CD4-positive, alpha-beta T cell treated with Interleukin-4 for 1 hour (primary cell): Measurements from ENCODE around the gene BCAS1.

Source experiments
- DNase-seq, 2 donors: peaks; one replicate each; pipeline ENCODE4 v3.0.0-alpha.2; 2020 to 2022

The BCAS1 gene

GRCh38 chr20:54074511-54074910, 4.1 kb upstream of the BCAS1 start:
- DNase-seq, result no peak

DNA sequence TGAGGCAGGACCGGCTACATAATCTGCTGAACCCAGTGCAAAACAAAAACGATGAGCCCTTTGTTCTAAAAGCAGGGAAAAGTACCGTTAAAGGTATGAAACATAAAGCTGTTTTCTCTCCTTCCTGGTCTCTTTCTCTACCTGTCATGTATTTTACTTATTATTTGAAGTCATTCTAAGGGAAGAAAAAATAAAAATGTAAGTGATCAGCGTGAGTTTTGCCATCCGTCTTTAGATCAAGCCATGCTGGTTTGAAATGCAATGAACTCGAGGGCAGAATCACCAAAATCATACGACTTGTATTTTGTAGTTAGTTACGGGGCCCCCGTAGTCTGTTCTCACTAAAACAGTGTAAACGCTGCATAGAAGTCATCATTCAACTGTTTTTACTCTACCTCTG, 2.9 kb upstream of the BCAS1 start:
- DNase-seq, result no peak

DNA sequence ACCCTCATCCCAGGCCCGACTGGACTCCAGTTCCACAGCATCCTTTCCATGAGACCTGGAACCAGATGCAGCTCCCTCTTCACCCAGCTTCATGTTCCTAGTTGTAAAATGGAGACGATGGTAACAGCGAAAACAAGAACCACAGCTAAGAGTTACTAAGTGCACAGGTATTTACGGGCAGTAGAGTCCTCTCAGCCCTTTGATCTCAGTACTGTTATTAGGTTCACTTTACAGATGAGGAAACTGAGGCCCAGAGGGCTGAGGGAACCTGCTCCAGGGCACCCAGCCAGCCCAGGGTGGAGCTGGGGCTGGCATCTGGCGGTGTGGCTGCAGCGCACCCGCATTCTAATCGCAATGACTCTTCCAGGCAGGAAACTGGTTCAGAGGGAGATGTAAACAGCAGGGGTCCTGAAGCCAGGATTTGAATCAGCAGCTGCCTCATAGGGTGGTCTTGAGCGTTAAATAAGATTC, 858 bp downstream of the BCAS1 start:
- DNase-seq, result no peak

DNA sequence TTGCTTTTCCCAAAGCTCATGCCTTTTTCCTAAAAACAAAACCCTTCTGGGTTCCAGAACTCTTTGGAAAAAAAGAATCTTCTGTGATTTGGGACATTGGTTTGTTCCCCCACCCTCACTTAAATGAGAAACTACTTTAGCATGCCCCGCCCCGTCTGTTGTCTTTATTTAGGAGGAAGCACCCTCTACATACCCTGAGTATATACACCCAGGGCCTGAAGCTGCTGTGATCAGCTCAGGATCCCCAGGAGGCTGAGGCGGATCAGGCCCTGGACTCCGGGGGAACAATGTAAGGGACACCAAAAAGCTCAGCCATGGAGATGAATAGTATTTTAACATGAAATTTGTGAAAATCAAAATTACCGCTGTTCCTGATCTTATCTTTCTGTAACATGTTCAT, 1.4 kb downstream of the BCAS1 start:
- no peak for DNase-seq

- no peak for DNase-seq
Measured at GRCh38 chr20:54068495-54068894, 1.9 kb downstream of the BCAS1 start.

- DNase-seq, result no peak
Measured at GRCh38 chr20:54067606-54068174, 2.7 kb downstream of the BCAS1 start.

- DNase-seq, result no peak
Measured at GRCh38 chr20:54065601-54066038, 4.8 kb downstream of the BCAS1 start.

DNA sequence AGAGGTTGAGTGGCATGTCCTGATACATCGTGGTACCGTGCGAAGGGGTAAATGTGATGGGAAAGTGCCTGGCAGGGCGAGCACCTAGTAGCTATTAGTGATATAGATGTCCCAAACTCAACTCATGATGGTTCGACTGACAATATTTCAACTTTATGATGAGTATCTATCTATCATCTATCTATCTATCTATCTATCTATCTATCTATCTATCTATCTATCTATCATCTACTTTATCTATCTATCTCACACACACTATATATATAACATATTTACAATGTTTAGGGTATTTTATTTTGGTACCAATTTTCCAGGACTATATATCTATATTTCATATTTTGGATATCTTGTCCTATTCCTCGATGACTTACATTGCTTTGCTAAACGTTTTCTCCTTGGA, 5.5 kb downstream of the BCAS1 start:
- DNase-seq, result no peak

GRCh38 chr20:54063992-54064676, 6.3 kb downstream of the BCAS1 start:
- DNase-seq, result peak; percentile 26 to 61

GRCh38 chr20:54063580-54063979, 6.8 kb downstream of the BCAS1 start:
- DNase-seq, result no peak

DNA sequence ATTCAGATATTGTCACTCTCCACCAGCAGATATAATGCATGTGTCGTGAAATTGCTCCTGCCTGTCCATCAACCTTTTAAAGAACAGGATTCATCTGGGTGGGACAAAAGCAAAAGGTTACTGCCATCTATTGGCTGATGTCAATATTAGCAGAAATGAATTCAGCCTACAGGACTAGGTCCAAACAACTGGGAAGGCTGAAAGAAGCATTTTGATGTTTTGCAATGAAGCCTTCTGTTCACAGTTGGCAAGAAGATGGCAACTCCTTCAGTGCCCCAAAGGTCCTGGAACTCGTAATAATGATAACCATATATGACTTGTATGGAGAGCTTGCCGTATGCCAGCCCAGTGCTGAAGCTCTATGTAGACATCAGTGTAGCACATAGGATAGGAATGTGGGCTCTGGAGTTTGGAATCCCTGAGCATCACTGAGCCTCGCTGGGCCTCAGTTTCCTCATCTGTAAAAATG, 7.5 kb downstream of the BCAS1 start:
- DNase-seq, result peak in 1 of 2 donors; percentile 39

DNA sequence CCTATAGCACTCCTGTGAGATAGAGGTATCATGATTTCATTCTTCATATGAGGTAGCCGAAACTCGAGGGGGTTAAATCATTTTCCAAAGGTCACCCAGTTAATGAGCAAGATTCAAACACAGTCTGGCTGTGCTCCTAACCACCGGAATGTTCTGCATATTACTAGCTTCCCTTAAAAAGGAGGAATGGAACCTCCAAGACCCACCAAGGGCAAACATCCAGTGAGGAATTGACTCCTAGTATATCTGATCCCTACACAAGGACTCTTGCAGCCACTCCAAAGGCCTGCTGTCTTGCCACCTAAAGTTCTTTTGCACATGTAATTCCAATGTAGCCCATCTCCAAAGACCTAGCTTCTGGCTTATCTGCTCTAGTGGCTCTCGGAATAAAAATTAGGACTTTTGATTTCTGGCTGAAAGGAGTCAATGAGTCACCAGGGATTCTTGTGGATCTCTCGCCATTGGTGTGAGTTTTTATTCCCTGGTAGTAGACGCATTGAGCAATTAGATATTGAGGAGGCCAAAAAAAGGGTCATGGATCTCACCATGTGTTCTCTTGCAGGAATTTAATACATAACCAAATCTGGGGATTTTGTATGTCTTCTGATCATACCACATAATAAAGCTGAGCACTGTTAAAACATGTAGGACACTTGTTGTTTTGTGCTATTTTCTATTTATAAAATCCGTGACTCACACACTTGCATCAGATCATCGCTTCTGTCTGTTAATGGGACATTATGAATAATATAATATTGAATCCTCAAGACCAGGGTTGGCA, 9.1 kb downstream of the BCAS1 start:
- DNase-seq, result no peak

- no peak for DNase-seq
Measured at GRCh38 chr20:54059691-54060364, 10.6 kb downstream of the BCAS1 start.

- DNase-seq, result no peak
Measured at GRCh38 chr20:54058420-54059139, 11.8 kb downstream of the BCAS1 start.

- DNase-seq, result no peak
Measured at GRCh38 chr20:54056762-54057639, 13.4 kb downstream of the BCAS1 start.

- DNase-seq, result no peak
Measured at GRCh38 chr20:54054516-54054915, 15.9 kb downstream of the BCAS1 start.

GRCh38 chr20:54051068-54051467, 19.3 kb downstream of the BCAS1 start:
- DNase-seq, result no peak

DNA sequence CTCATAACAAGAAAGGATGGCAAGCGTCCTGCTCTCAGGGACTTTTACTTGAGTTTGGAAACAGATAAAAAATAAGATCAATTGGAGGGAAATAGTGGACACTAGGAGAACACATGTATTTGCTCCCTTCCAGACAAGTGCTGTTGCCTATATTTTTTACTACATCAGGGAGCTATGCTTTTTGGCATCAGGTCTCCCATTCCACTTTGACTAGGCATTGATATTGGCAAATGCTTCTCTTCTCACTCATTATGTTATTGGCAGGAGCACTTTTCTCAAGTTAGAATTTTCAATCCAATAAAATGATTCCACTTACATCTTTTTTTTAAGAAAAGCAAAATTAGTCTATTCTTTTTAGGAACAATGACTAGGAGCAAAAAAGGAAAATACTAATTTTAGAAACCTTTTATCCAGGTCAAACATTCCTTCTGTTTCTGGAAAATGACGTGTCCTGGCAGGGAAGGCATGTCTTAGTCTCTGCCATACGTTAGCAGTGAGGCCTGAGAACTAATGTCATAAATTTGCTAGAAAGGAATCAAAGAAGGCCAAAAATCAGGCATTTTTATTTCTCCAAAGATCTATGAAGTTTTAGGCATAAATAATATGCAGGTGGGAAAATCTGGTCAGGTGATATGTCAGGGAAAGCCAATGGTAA, 21.4 kb downstream of the BCAS1 start:
- DNase-seq, result no peak

DNA sequence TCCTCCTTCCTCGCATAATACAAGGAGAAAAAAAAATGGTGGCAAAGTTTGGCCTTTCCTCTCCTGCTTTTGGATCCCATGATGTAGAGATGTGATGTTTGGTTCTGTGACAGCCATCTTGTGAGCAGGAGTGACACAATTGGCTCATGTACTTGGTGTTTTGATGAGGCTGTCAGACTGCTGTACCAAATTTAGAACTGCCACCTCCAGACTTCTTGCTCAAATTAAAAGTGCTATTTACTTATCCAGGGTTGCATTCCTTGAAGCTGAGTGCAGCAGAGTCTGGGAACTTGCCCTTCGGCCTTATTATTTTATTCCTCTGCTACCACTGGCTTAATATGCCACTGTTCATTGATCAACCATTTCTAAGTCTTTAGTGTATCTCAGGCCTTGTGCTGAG, 21.9 kb downstream of the BCAS1 start:
- no peak for DNase-seq

DNA sequence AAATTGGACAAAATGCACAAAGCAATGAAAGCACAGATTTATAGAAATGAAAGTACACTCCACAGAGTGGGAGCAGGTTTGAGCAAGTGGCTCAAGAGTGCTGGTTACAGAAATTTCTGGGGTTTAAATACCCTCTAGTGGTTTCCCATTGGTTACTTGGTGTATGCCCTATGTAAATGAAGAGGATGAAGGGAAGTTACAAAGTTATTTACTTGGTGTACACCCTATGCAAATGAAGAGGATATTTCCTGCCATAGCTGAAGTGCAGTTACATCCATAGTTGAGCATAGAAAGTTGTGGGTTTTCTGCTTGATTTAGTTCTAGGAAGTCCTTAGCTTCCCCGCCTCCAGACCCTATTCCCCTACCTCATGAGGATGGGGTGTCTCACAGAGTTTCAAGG, 22.7 kb downstream of the BCAS1 start:
- DNase-seq, result no peak

DNA sequence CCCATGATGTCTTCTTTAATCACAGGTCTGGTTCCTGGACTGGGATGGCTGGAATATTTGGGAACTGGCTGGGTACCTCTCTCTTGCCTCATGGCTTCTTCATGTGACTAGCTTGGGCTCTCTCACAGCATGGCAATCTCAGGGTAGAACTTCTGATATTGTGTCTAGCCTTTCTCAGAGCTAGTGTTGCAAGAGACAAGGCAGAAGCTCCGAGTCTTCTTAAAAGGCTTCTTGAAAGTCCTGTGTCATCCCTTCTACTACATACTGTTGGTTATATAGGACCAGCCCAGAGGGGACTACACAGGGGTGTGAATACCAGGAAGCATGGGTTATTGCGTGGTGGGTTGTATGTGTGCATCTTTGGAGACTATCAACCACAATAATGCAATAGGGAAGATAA, 23.3 kb downstream of the BCAS1 start:
- no peak for DNase-seq
